Suppressor macrophage treated with lipopolysaccharide for 1 hour (primary cell): ENCODE results near the gene VAPA.
A peak's percentile ranks its signal among the peaks of the same experiment; 100 is the strongest.
"Not testable (repeated sequence)": the region's sequence is repeated elsewhere in the genome, so short reads cannot be mapped to it uniquely, and the experiment has no call there.

Source experiments
- DNase-seq, 3 donors: peaks; one replicate each; pipeline ENCODE4 v3.0.0-alpha.2; 2020 to 2022

Gene VAPA

GRCh38 chr18:9887992-9888391 is 25.8 kb upstream of the VAPA start:
- DNase-seq, result no peak

- DNase-seq, result no peak
Measured at GRCh38 chr18:9890196-9890595, 23.6 kb upstream of the VAPA start.

- DNase-seq, result no peak
Measured at GRCh38 chr18:9890957-9891356, 22.9 kb upstream of the VAPA start.

GRCh38 chr18:9891515-9891914 is 22.3 kb upstream of the VAPA start:
- not testable (repeated sequence) for DNase-seq

GRCh38 chr18:9894454-9895068 is 19.3 kb upstream of the VAPA start:
- DNase-seq, result no peak

- no peak for DNase-seq
Measured at GRCh38 chr18:9897129-9897528, 16.7 kb upstream of the VAPA start.

GRCh38 chr18:9897787-9898291 is 16.0 kb upstream of the VAPA start:
- not testable (repeated sequence) for DNase-seq

GRCh38 chr18:9898792-9899549 is 14.8 kb upstream of the VAPA start:
- peak; percentile 42 to 54 (median 49) for DNase-seq

GRCh38 chr18:9899550-9899930 is 14.3 kb upstream of the VAPA start:
- not testable (repeated sequence) for DNase-seq

GRCh38 chr18:9900699-9901098 is 13.1 kb upstream of the VAPA start:
- no peak for DNase-seq

GRCh38 chr18:9901377-9901776 is 12.4 kb upstream of the VAPA start:
- no peak for DNase-seq

- DNase-seq, result not testable (repeated sequence)
Measured at GRCh38 chr18:9902264-9902663, 11.6 kb upstream of the VAPA start.

- DNase-seq, result no peak
Measured at GRCh38 chr18:9902832-9903231, 11.0 kb upstream of the VAPA start.

GRCh38 chr18:9905401-9905922 is 8.4 kb upstream of the VAPA start:
- DNase-seq, result peak in 1 of 3 donors; percentile 39

- no peak for DNase-seq
Measured at GRCh38 chr18:9906481-9906880, 7.3 kb upstream of the VAPA start.

GRCh38 chr18:9907867-9908266 is 5.9 kb upstream of the VAPA start:
- no peak for DNase-seq

GRCh38 chr18:9910071-9910470 is 3.7 kb upstream of the VAPA start:
- DNase-seq, result no peak

GRCh38 chr18:9910661-9911060 is 3.2 kb upstream of the VAPA start:
- peak; percentile 69 to 92 (median 86) for DNase-seq

- DNase-seq, result peak; percentile 42 to 81 (median 53)
Measured at GRCh38 chr18:9911226-9911625, 2.6 kb upstream of the VAPA start.

GRCh38 chr18:9912285-9912684 is 1.5 kb upstream of the VAPA start:
- DNase-seq, result not testable (repeated sequence)

GRCh38 chr18:9913151-9913525 is 678 bp upstream of the VAPA start:
- DNase-seq, result no peak

- no peak for DNase-seq
Measured at GRCh38 chr18:9914334-9914583, 443 bp downstream of the VAPA start.

GRCh38 chr18:9914584-9915290 is 921 bp downstream of the VAPA start:
- peak; percentile 78 to 93 (median 86) for DNase-seq
